C4-2B (cell line): ENCODE data around the gene MYBPHL.

Experiments used
- H3K27ac ChIP-seq: fragments of 450-650 bp; 2 replicates; pipeline ENCODE4 v1.5.1; 2017
- CTCF ChIP-seq: fragments of 450-650 bp; conservative IDR thresholded peaks from 2 replicates; pipeline ENCODE4 v1.5.1; 2017; ENCODE audit warnings: mild to moderate bottlenecking
- ZFX ChIP-seq: fragments of 450-650 bp; IDR thresholded peaks from 2 replicates; pipeline ENCODE4 v1.6.1; 2017

MYBPHL gene

GRCh38 chr1:109248444-109248796 is 58.4 kb downstream of the MYBPHL start:
- no peak overlapping the region for H3K27ac ChIP-seq
- TF ChIP-seq CTCF (no peak), ZFX (no peak)

GRCh38 chr1:109247401-109248365 is 59.1 kb downstream of the MYBPHL start:
- TF ChIP-seq CTCF (no peak), ZFX (no peak)
- no peak overlapping the region for H3K27ac ChIP-seq

- no peak overlapping the region for H3K27ac ChIP-seq
- TF ChIP-seq ZFX (no peak), CTCF (no peak)
Measured at GRCh38 chr1:109246141-109246551, 60.7 kb downstream of the MYBPHL start.

- H3K27ac ChIP-seq, result no peak overlapping the region
- no peak for TF ChIP-seq ZFX
- TF ChIP-seq CTCF, result no peak
Measured at GRCh38 chr1:109243860-109244552, 62.8 kb downstream of the MYBPHL start.

GRCh38 chr1:109243221-109243620 is 63.6 kb downstream of the MYBPHL start:
- TF ChIP-seq ZFX (no peak), CTCF (no peak)
- no peak overlapping the region for H3K27ac ChIP-seq

GRCh38 chr1:109242387-109242786 is 64.4 kb downstream of the MYBPHL start:
- no peak overlapping the region for H3K27ac ChIP-seq
- TF ChIP-seq CTCF (no peak), ZFX (no peak)
